ENCODE results near the gene LBR.

- TF ChIP-seq, protein P1, sequence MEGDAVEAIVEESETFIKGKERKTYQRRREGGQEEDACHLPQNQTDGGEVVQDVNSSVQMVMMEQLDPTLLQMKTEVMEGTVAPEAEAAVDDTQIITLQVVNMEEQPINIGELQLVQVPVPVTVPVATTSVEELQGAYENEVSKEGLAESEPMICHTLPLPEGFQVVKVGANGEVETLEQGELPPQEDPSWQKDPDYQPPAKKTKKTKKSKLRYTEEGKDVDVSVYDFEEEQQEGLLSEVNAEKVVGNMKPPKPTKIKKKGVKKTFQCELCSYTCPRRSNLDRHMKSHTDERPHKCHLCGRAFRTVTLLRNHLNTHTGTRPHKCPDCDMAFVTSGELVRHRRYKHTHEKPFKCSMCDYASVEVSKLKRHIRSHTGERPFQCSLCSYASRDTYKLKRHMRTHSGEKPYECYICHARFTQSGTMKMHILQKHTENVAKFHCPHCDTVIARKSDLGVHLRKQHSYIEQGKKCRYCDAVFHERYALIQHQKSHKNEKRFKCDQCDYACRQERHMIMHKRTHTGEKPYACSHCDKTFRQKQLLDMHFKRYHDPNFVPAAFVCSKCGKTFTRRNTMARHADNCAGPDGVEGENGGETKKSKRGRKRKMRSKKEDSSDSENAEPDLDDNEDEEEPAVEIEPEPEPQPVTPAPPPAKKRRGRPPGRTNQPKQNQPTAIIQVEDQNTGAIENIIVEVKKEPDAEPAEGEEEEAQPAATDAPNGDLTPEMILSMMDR (IDR thresholded peaks at IDR 0.05; ENCODE audit: low read length) = no peak
- TF ChIP-seq EZH2 (IDR thresholded peaks at IDR 0.05; ENCODE audit: borderline replicate concordance, low read length) = no peak
Observed at GRCh38 chr1:225446595-225446960, 18.7 kb upstream of the LBR start.

All from OCI-LY1 (cell line).